WTC11 (cell line): ENCODE measurements around the gene CSF2.

ENCODE experiments used
- TF ChIP-seq, protein P1 (sequence below): fragments of 200-600 bp; IDR thresholded peaks from 2 replicates; pipeline ENCODE4 v1.8.0; 2022; ENCODE audit warnings: antibody characterized with exemption
- TF ChIP-seq, protein P2 (sequence below): sonication (generic); formaldehyde crosslinking; IDR thresholded peaks from 2 replicates; pipeline ENCODE4 v1.8.1; 2022; ENCODE audit warnings: low read depth, mild to moderate bottlenecking, moderate library complexity, missing genetic modification reagents, borderline replicate concordance

DNA sequence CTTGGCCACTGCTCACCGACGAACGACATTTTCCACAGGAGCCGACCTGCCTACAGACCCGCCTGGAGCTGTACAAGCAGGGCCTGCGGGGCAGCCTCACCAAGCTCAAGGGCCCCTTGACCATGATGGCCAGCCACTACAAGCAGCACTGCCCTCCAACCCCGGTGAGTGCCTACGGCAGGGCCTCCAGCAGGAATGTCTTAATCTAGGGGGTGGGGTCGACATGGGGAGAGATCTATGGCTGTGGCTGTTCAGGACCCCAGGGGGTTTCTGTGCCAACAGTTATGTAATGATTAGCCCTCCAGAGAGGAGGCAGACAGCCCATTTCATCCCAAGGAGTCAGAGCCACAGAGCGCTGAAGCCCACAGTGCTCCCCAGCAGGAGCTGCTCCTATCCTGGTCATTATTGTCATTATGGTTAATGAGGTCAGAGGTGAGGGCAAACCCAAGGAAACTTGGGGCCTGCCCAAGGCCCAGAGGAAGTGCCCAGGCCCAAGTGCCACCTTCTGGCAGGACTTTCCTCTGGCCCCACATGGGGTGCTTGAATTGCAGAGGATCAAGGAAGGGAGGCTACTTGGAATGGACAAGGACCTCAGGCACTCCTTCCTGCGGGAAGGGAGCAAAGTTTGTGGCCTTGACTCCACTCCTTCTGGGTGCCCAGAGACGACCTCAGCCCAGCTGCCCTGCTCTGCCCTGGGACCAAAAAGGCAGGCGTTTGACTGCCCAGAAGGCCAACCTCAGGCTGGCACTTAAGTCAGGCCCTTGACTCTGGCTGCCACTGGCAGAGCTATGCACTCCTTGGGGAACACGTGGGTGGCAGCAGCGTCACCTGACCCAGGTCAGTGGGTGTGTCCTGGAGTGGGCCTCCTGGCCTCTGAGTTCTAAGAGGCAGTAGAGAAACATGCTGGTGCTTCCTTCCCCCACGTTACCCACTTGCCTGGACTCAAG is 1.5 kb downstream of the CSF2 start:
- TF ChIP-seq, protein P1, sequence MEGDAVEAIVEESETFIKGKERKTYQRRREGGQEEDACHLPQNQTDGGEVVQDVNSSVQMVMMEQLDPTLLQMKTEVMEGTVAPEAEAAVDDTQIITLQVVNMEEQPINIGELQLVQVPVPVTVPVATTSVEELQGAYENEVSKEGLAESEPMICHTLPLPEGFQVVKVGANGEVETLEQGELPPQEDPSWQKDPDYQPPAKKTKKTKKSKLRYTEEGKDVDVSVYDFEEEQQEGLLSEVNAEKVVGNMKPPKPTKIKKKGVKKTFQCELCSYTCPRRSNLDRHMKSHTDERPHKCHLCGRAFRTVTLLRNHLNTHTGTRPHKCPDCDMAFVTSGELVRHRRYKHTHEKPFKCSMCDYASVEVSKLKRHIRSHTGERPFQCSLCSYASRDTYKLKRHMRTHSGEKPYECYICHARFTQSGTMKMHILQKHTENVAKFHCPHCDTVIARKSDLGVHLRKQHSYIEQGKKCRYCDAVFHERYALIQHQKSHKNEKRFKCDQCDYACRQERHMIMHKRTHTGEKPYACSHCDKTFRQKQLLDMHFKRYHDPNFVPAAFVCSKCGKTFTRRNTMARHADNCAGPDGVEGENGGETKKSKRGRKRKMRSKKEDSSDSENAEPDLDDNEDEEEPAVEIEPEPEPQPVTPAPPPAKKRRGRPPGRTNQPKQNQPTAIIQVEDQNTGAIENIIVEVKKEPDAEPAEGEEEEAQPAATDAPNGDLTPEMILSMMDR, result no peak
- TF ChIP-seq, protein P2, sequence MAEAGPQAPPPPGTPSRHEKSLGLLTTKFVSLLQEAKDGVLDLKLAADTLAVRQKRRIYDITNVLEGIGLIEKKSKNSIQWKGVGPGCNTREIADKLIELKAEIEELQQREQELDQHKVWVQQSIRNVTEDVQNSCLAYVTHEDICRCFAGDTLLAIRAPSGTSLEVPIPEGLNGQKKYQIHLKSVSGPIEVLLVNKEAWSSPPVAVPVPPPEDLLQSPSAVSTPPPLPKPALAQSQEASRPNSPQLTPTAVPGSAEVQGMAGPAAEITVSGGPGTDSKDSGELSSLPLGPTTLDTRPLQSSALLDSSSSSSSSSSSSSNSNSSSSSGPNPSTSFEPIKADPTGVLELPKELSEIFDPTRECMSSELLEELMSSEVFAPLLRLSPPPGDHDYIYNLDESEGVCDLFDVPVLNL (CRISPR knock-in tag), result no peak
